Measurements from ENCODE around the gene RIN1.
"Not testable (repeated sequence)": the region's sequence is repeated elsewhere in the genome, so short reads cannot be mapped to it uniquely, and the experiment has no call there.

The RIN1 gene

DNA sequence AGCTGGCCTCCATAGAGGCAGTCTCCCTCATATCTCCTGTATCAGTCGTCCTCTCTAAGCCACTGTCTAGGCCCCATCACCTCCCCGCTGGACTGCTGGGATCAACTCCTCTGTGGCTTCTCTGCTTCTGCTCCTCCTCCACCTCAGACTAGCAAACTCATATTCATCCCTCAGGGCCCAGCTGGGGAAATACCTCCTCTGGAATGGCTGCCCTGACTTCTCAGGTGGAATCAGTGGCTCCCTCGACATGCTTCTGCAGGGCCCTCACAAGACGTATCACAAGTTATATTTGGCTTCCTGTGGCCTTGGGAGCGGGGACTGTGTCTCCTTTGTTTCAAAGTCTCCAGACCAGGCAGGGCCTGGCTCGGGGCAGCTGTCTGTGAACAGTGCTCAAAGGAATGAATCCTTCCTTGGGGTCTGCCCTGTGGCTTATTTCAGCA lies 25.3 kb upstream of the RIN1 start:
- H3K4me3 ChIP-seq (ENCODE audit: low read length) = no peak overlapping the region

DNA sequence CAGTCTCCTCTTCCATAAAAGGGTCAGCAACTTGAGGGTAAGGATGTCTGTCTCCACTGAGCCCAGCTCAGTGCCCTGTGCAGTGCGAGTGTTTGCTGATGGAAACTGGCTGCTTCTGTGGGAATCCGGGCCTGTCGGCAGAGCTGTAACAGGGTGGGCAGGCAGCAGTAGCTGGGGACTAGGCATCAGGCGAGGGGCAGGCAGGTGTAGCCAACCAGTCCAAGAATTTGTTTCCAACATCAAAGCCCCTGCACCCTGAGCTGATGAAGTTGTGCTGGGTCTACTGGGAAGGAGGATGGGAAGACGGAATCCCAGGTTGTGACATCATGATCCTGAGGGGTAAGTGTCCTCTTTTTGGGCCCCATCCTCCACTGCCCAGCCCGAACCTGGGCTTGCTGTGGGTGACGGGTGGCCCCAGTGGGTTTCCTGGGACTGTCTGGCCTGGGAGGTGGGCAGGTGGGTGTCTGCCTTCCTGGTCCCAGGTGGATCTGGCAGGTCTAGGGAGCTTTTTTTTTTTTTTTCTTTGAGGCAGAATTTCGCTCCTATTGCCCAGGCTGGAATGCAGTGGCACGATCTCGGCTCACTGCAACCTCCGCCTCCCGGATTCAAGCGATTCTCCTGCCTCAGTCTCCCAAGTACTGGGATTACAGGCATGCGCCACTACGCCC lies 24.3 kb upstream of the RIN1 start:
- no peak overlapping the region for H3K4me3 ChIP-seq (ENCODE audit: low read length)
- DNase-seq (ENCODE audit: low read depth, low spot score) = no peak

More for the DNA sequence above, 25.3 kb upstream of the RIN1 start:
- no peak for DNase-seq (ENCODE audit: low read depth, low spot score)

DNA sequence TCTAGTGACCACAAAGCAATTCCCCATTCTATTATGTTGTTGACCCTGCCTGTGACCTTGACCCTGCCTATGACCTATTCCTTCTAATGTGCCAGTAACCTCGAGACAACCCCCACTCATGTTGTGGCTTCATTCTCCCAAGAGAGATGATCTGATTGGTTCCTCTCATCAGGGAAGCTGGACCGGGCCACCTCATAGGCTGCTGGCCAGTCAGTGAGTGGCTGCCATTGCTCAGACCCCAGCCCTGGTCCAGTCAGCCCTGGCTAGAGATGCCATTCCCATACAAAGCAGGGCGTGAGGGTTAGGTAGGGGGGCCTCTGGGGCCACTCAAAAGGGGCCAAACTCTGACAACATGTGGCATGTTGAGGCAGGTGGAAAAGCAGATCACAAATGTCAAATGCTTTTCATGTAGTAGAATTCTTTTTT lies 23.4 kb upstream of the RIN1 start:
- DNase-seq (ENCODE audit: low read depth, low spot score) = no peak

DNA sequence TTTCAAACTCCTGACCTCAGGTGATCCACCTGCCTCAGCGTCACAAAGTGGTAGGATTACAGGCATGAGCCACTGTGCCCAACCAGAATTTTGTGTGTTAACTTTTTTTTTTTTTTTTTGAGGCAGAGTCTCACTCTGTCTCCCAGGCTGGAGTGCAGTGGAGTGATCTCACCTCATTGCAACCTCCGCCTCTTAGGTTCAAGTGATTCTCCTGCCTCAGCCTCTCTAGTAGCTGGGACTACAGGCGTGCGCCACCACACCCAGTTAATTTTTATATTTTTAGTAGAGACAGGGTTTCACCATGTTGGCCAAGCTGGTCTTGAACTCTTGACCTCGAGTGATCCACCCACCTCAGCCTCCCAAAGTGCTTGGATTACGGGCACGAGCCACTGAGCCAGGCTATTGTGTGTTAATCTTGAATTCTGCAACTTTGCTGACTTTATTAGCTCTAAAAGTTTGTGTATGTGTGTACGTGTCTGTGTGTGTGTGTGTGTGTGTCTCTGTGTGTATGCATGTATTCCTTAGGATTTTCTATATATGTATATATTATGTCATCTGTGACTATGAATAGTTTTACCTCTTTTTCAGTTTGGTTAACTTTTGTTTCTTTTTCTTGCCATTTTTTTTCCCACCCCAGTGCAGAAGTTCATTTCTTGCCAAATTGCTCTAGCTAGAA lies 14.5 kb upstream of the RIN1 start:
- not testable (repeated sequence) for H3K4me3 ChIP-seq (ENCODE audit: low read length); DNase-seq (ENCODE audit: low read depth, low spot score)

More for the DNA sequence above, 23.4 kb upstream of the RIN1 start:
- no peak overlapping the region for H3K4me3 ChIP-seq (ENCODE audit: low read length)

DNA sequence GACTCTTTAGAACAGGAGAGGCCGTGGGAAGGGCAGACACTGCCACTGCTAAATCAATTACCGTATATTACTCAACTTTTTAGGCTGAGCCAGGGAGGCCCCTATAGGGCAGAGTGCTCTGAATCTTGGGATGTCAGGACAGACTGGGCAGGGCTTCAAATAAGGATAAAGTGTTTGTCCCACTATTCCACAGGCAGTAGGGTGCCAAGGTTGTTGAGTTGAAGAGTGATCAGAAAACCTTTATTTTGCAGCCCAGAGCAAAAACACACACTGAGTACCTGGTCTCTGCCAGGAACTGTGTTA lies 12.8 kb upstream of the RIN1 start:
- H3K4me3 ChIP-seq (ENCODE audit: low read length) = no peak overlapping the region
- no peak for DNase-seq (ENCODE audit: low read depth, low spot score)

DNA sequence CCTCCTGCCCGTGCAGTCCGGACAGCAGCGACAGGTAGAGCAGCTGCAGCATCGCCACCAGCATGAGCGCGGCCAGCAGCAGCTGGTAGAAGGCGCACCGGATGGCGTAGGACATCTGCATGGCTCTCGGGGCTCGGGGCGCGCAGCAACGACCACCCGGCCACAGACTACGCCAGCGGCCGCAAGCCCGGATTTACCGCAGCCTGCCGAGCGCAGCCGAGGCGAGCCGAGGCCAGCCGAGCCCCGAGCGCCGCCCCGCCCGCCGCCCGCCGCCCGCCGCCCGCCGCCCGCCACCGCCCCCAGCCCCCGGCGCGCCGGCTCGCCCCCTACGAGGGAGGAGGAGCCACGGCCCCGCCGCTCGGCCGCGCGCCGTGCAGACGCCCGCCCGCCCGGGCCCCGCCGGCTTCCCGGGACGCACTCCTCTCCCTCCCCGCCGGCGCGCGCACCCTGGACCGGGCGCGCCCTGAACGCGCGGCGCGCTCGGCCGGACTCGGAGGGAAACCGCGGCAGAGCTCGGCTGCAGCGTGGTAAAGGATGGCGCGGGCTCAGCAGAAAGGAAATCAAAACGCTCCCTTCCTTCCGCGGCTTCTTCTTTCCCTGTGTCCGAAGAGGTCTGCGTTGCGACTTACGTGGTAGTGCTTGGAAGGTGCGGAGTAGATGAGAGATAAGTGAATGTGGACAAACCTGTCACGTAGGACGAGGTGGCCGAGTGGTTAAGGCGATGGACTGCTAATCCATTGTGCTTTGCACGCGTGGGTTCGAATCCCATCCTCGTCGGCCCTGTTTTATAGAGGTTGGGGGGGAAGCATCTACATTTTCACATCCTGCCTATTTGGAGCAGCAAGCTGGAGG lies 11.4 kb upstream of the RIN1 start, which contains the start of gene B4GAT1:
B4GAT1 (minus strand) TSS at position 205 of the 852 bp plus-strand sequence; CDS start at position 121, 84 bp downstream.
- H3K4me3 ChIP-seq (ENCODE audit: low read length) = peak within 1 kb of the TSS; percentile 79
- peak; percentile 88 for DNase-seq (ENCODE audit: low read depth, low spot score)

DNA sequence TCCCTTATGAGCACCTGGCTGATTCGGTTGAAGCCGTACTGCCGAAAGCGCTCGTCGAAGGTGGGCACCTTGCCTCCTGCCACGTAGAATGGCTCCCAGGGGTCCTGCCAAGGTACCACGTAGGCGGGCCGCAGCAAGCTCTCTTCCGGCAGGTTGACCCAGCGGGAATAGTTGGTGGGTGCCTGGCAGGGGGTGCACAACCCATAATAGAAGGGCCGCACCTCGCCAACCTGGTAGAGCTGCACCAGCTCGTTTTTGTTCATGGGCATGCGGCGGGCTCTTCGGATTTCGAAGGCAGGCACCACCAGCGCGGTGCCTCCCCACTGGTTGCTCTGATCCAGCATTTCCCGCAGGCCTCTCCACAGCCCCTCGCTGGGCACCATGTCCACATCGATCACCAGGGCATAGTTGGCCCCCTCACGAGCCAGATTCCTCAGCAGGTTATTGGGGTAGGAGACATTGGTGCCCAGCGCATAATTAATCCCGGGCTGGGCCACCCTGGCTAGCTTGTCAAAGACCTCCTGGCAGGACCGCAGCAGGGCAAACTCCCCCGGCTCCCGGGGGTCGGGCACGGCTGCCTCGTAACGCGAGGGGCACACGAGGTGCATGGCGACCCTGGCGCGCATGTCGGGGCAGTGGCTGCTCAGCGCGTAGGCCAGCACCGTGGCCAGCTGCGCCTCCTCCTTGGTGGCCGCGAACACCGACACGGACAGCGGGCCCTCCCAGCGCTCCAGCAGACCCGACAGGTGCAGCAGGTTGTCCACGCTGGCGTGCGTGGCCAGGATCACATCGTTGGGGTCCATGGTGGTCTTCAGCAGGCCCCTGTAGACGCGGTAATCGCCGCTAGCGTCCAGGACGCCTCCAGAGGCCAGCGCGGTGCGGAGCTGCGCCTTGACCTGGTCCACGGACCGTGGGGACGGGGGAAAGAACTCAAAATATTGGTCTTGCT lies 10.5 kb upstream of the RIN1 start:
- H3K4me3 ChIP-seq (ENCODE audit: low read length) = peak overlapping the region; percentile 79
- DNase-seq (ENCODE audit: low read depth, low spot score) = no peak

DNA sequence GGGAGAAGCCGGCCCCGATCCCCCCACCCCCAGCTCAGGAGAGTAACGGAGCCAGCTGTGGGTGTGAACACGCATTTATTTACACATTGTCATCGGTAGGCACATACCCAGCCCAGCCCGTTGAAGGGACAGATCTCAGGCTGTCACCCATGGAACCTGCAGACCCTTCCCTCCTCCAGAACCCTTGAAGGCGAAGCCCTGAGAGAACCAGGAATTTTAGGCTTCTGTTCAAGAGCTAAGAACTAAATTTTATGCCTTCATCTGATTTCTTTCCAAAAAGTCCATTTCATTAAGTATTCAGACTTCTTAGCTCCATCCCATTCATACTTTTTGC lies 9.0 kb upstream of the RIN1 start:
- peak overlapping the region; percentile 79 for H3K4me3 ChIP-seq (ENCODE audit: low read length)

DNA sequence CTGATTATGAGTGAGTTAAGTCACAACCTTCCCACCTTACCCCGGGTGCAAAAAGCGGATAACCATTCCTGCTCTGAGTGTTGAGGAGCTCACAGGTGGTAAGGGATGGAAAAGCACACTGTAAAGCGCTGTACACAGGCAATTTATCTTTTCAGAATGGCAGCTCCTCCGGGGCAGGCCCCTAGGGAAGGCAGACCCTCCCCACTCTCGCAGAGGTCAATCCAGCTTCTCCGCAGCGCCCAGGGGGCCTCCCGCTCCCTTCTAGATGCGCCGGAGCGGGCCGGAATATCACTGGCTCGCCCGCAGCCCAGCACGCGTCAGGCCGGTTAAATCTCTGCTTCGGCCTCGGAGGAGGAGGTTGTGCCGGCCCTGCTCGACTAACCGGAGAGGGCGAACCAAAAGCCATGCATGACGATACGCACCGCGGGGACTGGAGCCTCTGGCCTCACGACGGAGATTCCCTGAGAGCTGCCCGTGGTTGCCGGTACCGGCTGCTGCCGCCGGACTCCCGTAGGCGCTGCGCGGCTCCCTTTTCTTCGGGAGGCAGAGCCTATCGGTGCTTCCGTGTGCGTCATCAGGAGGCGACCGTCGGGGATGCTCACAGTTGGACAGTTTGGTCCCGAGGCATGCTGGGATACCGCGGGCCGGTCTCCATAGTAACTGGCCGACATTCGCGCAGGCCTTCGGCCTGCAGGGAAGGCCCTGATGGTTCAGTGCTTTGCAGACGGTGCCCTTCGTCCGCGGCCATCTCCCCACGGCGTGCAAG lies 8.5 kb upstream of the RIN1 start, which contains the start of gene BRMS1:
BRMS1 (minus strand) TSS at position 555 of the 766 bp plus-strand sequence. CDS start 2,870 bp downstream, outside the sequence.
- H3K4me3 ChIP-seq (ENCODE audit: low read length) = peak within 1 kb of the TSS; percentile 79
- peak; percentile 94 for DNase-seq (ENCODE audit: low read depth, low spot score)

More for the DNA sequence above, 9.0 kb upstream of the RIN1 start:
- DNase-seq (ENCODE audit: low read depth, low spot score) = no peak

DNA sequence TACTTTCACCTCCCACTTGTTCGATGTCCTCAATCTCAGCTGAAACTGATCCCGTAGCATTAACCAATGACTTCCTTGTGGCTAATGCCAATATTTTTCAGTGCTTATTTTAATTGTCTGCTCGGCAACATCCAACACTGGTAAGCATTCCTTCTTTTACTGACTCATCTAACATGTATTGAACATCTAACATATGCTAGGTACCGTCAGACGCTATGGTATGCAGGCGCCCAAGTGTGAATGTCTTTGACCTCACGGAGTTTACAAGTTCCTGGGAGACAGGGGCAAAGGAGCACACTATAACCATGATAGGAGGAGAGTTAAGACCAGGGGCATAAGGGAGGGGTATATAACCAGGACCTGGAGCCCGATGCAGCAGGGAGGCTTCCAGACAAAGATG lies 6.9 kb upstream of the RIN1 start:
- DNase-seq (ENCODE audit: low read depth, low spot score) = no peak
- H3K4me3 ChIP-seq (ENCODE audit: low read length) = no peak overlapping the region

DNA sequence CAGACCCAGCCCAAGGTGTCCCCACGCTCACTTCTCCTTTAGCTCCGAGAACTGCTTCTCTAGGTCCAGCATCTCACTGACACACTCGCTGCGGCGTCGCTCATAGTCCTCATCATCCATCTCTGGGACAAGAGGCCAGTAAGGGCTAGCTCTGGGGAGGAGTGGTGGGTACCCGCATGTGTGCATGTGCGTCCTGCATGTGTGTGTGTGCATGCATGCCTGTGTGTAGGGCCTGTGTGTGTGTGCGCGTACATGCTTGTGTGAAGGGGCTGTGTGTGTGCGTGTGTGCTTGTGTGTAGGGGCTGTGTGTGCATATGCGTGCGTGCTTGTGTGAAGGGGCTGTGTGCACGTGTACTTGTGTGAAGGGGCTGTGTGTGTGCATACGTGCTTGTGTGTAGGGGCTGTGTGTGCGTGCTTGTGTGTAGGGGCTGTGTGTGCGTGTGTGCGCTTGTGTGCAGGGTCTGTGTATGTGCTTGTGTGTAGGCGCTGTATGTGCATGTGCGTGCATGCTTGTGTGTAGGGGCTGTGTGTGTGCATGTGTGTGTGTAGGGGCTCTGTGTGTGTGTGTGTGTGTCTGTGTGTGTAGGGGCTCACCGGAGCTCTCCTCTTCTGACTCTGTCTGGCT lies 5.4 kb upstream of the RIN1 start:
- H3K4me3 ChIP-seq (ENCODE audit: low read length) = no peak overlapping the region
- DNase-seq (ENCODE audit: low read depth, low spot score) = no peak

DNA sequence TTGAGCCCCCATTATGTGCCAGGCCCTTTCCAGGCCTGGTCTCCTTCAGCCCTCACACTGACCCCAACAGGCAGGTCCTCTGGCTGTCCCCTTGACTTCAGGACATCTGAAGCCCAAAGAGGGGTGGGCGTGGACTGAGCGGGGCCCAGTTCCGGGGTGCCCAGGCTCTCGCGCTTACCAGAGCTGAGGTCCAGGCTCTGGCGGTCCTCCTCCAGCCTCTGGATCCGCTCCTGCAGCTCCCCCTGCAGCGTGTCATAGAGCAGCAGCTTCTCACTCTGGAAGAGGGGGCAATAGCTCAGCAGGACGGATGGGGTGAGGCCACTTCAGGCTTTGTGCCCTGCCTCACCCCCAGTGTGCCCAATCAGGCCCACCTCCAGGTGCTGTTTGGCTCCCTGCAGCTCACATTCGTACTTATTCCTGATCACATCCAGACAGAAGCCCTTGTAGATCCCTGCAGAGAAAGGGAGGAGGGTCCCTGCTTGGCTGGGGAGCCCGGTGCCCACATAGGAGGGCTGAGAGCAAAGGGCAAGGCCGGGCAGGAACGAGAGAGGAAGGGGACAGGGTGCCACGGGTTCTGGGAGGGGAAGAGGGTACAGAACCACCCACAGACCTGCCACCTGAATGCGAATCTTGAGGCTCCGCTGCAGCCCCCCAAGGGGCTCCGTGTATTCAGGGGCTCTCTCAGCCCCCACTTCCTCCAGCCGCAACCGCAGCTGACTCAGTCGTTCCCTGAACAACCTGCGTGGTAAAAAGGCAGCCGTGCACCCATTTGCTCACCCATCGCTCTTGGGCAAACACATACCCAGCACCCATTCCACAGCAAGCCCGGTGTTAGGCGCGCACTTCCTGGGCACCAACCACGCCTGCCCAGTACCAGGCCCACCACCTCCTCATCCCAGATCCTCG lies 4.6 kb upstream of the RIN1 start:
- no peak for DNase-seq (ENCODE audit: low read depth, low spot score)
- H3K4me3 ChIP-seq (ENCODE audit: low read length) = no peak overlapping the region

DNA sequence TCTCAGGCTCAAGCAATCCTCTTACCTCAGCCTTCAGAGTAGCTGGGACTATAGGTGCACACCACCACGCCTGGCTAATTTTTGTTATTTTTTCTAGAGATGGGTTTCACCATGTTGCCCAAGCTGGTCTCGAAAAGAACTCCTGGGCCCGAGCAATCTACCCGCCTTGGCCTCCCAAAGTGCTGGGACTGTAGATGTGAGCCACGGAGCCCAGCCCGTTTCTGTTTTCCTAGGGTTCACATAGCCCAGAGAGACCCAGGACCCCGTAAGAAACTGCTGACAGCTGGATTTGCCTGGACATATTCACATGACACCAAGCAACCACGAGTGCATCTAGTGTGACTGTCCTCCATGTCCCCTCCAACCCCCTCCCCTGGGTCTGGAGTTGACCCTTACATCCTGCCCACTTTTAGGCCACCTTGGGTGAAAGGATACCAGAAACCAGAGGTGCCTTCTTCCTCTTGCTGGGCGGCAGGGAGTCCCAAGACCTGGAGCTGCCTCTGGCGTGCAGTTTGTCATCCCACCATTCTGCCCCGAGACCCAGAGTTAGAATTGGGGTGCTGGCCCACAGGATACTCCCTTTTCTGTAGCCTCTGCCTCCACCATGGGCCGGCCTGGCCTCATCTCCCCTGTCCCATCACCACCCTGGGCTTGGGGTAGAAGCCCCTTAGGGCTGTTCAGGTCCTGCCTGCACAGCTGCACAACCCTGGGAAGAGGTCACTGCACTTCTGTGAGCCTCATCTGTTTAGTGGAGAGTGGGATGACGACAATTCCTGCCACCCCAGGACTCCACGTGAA lies 3.7 kb upstream of the RIN1 start:
- no peak overlapping the region for H3K4me3 ChIP-seq (ENCODE audit: low read length)
- no peak for DNase-seq (ENCODE audit: low read depth, low spot score)

DNA sequence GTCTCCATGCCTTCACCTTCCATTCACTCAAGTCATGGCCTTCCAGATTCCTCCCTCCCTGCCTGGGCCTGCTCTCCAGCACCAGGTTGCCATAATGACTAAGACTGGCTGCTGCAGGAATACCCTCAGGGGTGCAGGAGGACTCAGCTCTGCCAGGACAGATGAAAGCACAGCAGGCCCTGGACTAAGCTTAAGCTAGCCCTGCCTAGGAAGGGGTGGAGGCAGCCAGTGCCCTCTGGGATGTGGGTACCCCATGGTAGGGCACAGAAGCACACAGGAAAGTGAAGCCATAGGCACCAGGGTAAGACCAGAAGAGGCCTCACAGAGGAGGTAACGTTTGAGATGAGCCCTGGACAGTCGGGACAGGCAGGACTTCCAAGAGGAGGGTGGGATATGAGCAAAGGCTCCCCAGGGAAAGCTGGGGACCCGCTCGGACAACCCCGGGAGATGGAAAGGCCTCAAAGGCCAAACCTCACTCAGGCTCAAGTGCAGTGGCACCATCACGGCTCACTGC lies 3.0 kb upstream of the RIN1 start:
- DNase-seq (ENCODE audit: low read depth, low spot score) = no peak
- H3K4me3 ChIP-seq (ENCODE audit: low read length) = no peak overlapping the region

DNA sequence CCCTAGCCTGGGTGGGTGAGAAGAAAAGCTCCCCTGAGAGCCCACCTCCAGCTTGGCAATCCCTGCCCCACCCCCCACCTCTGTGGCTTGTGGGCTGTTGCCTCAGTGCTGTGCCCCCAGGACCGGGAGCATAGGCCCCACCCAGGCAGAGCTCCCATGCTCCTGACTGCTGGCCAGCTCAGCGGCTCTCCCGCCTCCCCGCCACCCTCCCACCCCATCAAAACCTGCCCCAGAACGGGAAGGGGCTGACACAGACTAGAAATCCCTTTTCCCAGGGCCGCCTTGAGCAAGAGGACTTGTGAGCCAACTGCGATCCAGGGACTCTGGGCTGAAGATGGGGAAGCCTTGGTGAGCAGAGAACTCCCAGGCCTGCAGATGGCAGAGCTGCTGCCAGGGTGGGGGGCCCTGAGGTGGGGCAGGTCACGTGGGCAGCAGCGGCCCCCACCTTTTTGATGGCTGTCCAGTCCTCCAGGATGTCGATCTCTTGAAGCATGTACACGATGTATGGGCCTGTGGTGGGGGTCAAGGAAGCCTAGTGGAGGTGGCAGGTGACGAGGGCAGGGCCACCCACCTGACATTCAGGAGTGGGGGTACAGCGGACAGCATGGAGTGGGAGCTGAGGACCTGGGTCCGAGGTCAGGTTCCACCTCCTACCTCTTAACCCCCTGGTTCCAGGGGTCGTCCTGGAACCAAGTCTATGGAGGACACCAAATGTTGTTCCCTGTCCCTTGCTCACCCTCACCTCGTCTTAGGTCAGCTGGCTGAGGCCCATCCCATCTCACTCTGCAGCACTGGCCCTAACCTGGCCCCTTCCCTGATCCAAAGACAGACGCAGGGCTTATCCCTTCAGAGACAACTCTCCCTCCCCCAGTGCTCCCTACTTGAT lies 2.3 kb upstream of the RIN1 start:
- no peak overlapping the region for H3K4me3 ChIP-seq (ENCODE audit: low read length)
- no peak for DNase-seq (ENCODE audit: low read depth, low spot score)

Data from Jurkat, Clone E6-1 (cell line).